ENCODE results near the gene WDR19. TPM values are rescaled to one million over a fixed set of nuclear protein-coding genes. Genes with fewer than 3 reads are reported as not detected.
"Not testable (repeated sequence)": the region's sequence is repeated elsewhere in the genome, so short reads cannot be mapped to it uniquely, and the experiment has no call there.

The WDR19 gene
- 10 to 100 TPM in 2 of 9 donors, 1 to 10 TPM in 7; 4.3 to 15.6 (median 8.1) TPM for total RNA-seq
- 10 to 100 TPM in 1 of 2 donors, 1 to 10 TPM in 1; 6.5 to 11.6 TPM for polyA plus RNA-seq
- long read RNA-seq, donor 1, full-length matches to known transcripts: 2 of 4 reads
- long read RNA-seq, donor 1, partial matches to known transcripts: 2 of 4 reads
- long read RNA-seq, donor 1, other reads (novel, unspliced or antisense): 0 of 4 reads
- long read RNA-seq, donor 2, full-length matches to known transcripts: 6 of 7 reads
- long read RNA-seq, donor 2, partial matches to known transcripts: 0 of 7 reads
- long read RNA-seq, donor 2, other reads (novel, unspliced or antisense): 1 of 7 reads
- long read RNA-seq, donor 3, partial matches to known transcripts: 2 of 2 reads
- long read RNA-seq, donor 3, other reads (novel, unspliced or antisense): 0 of 2 reads

DNA sequence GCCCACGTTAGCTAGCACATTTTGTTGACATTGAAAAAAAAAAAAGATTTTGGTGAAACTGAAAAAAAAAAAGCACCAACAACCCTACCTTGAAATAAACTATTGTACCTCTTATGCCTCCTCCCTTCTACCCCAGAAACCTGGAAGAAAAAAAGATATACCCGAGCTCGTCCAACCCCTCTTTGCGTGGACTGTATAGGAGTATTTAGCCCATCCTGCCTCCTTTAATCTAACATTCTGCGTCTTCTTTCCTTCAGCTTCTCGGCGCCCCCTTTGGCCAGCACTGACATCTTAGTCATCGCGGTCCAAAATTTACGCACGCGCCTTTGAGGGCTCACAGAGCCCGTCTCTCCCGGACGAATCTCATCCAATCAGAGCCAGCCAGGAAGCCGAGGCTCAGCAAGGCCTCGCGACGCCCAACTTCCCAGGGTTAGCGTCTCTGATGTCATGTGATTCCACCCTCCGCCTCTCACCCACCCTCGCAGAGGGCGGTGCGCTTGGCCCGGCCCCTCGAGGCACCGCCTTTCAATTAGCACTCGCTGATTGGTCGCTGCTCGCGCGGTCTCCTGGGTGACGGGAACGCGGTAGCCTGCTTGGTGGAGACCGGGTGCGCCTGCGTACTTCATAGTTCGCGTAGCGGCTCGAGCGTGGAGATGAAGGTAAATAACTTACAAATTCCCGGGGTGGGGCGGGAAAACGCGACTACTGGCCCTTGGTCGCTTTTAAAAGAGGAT is at the start of gene WDR19:
WDR19 (plus strand) TSS at position 625 of the 734 bp plus-strand sequence; CDS start at position 654, 29 bp downstream.
- ATAC-seq (peak; percentile 100), DNase-seq (peak; percentile 98 to 99 (median 99))
- H3K27me3 ChIP-seq: no peaks in the 10 kb centered on the region
- peak within 1 kb of the TSS; percentile 58 to 89 (median 76) for H3K4me3 ChIP-seq
- intact Hi-C loops (cut with DNase I): loop anchor here in 3 of 10 donors (2.0 to 5.0 kb wide), 4 partner anchors 140 to 1130 kb away; partner anchors contain the start of gene RFC1 (in 1 of the 3)
- peak within 1 kb of the TSS in 11 of 12 donors; percentile 32 to 79 (median 64) for H3K27ac ChIP-seq
- H3K36me3 ChIP-seq: peaks cover 0 to 16% (median 0%) of the 10 kb centered on the region in 9 donors
- H3K4me1 ChIP-seq: peaks cover 0 to 16% (median 5%) of the 10 kb centered on the region in 12 donors
- no peaks in the 10 kb centered on the region for H3K9me3 ChIP-seq
- WGBS, 4 donors: 0 to 1% (median 0%) methylated on average over 48 of the region's 48 CpGs
- peak in 1 of 2 donors; percentile 63 for TF ChIP-seq POLR2A (IDR thresholded peaks at IDR 0.05)
- peak; percentile 20 to 73 (median 48) for TF ChIP-seq CTCF (IDR thresholded peaks at IDR 0.05)

DNA sequence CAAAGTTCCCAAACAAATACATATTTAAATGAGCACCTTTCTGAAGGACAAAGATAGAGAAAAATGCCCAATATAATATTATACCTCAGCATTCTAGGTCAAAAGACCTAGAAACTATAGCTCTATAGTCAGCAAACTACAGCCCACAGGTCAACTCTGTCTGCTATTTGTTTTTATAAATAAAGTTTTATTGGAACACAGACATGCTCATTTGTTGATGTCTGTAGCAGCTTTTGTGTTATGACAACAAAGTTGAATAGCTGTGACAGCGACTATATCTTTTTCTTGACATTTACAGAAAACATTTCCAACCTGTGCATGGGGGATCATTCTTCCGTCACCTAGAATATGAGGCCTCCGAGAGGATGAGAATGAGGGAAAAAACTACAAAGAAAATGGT is 48.7 kb upstream of the WDR19 start:
- DNase-seq (no peak), ATAC-seq (no peak)
- no peak overlapping the region for H3K27ac ChIP-seq
- intact Hi-C loops (cut with DNase I): loop anchor here in 9 of 10 donors (2.0 to 10.0 kb wide), 7 partner anchors 229 to 375 kb away; partner anchors contain the start of gene TLR10 (in 1 of the 9)
- 96 to 99% (median 97%) methylated on average over 3 of the region's 3 CpGs for WGBS, 4 donors
- no peak overlapping the region for H3K4me3 ChIP-seq
- H3K4me1 ChIP-seq: peaks cover 0 to 8% (median 1%) of the 10 kb centered on the region in 12 donors
- no peaks in the 10 kb centered on the region for H3K36me3 ChIP-seq
- TF ChIP-seq CTCF (IDR thresholded peaks at IDR 0.05) (no peak), POLR2A (IDR thresholded peaks at IDR 0.05) (no peak)
- no peaks in the 10 kb centered on the region for H3K9me3 ChIP-seq
- H3K27me3 ChIP-seq: no peaks in the 10 kb centered on the region

- intact Hi-C loops (cut with DNase I): loop anchor here (1.0 to 10.0 kb wide), 10 partner anchors 230 to 382 kb away; partner anchors contain the start of gene TLR10 (in 1 of the 10)
- Histone ChIP-seq H3K4me3 (no peak overlapping the region), H3K4me1 (peaks cover 0 to 8% (median 1%) of the 10 kb centered on the region in 12 donors), H3K36me3 (no peaks in the 10 kb centered on the region), H3K27ac (no peak overlapping the region), H3K27me3 (no peaks in the 10 kb centered on the region), H3K9me3 (no peaks in the 10 kb centered on the region)
- 37 to 47% (median 42%) methylated on average over 2 of the region's 2 CpGs for WGBS, 4 donors
- peak in 1 of 4 donors; percentile 23 for ATAC-seq
- DNase-seq: no peak
- no peak for TF ChIP-seq CTCF (IDR thresholded peaks at IDR 0.05)
- no peak for TF ChIP-seq POLR2A (IDR thresholded peaks at IDR 0.05)
Measured at GRCh38 chr4:39134683-39135306, 47.5 kb upstream of the WDR19 start.

GRCh38 chr4:39138227-39138626 is 44.1 kb upstream of the WDR19 start:
- DNase-seq, ATAC-seq, H3K9me3 ChIP-seq, H3K4me3 ChIP-seq, H3K4me1 ChIP-seq, H3K27ac ChIP-seq, H3K27me3 ChIP-seq, H3K36me3 ChIP-seq: not testable (repeated sequence)
- intact Hi-C loops (cut with DNase I): loop anchor here in 4 of 10 donors (5.0 to 10.0 kb wide), 5 partner anchors 236 to 386 kb away; partner anchors contain the start of gene TLR10 (in 1 of the 4)
- 83 to 96% (median 86%) methylated on average over 3 of the region's 3 CpGs for WGBS, 4 donors
